DMS53 treated with DMSO at 0.1 percent for 48 hours (cell line): Measurements from ENCODE around the gene TRIM65.
A peak's percentile ranks its signal among the peaks of the same experiment; 100 is the strongest.

Experiments
- DNase-seq: peaks from one replicate; lab custom pipeline; 2025; ENCODE audit not compliant: unreplicated experiment; lab: John Stamatoyannopoulos, UW

TRIM65 gene

GRCh38 chr17:75917917-75918445 lies 21.2 kb upstream of the TRIM65 start:
- DNase-seq = no peak

GRCh38 chr17:75917141-75917916 lies 20.6 kb upstream of the TRIM65 start:
- no peak for DNase-seq

DNA sequence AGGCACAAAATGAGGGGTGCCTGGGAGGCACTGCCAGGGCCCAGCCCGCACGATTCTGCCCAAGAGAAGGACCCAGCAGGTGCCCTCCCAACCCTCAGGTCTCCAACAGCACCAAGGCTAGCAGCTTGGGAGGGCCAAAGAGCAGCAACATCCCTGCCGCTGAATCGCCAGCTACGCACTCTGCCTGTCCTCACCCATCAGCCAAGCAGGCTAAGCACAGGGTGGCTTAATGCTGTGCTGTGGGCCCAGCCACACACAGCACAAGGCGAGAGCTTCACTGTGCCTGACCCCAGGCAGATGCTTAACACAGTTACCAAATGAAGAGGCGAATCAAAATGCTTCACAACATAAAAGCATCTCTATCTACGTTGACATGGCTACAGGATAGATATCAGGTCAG lies 18.5 kb upstream of the TRIM65 start:
- DNase-seq = no peak

GRCh38 chr17:75914643-75915267 lies 18.0 kb upstream of the TRIM65 start:
- peak; percentile 50 for DNase-seq

- no peak for DNase-seq
These were observed 16.9 kb upstream of the TRIM65 start for GRCh38 chr17:75913537-75914210.

DNA sequence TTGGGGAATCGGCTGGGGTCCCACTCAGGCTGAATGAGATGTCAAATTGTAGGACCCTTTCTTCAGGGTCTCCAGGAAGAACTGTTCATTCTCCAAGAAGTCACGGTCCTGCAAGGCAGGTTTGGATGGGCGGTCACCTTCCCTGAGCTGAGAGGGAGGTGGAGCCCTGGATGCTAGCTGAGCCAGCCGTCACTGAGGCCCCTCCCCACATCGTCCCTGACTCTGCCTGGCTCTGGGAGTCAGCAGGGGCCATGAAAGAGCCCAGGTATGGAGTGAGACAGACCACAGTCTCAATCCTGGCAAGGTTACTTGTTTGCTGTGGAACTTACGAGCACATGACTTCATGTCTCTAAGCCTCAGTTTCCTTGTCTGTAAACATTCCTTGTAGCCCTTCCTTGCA lies 13.9 kb upstream of the TRIM65 start:
- DNase-seq = peak; percentile 68

GRCh38 chr17:75909812-75910274 lies 13.1 kb upstream of the TRIM65 start:
- peak; percentile 82 for DNase-seq

DNA sequence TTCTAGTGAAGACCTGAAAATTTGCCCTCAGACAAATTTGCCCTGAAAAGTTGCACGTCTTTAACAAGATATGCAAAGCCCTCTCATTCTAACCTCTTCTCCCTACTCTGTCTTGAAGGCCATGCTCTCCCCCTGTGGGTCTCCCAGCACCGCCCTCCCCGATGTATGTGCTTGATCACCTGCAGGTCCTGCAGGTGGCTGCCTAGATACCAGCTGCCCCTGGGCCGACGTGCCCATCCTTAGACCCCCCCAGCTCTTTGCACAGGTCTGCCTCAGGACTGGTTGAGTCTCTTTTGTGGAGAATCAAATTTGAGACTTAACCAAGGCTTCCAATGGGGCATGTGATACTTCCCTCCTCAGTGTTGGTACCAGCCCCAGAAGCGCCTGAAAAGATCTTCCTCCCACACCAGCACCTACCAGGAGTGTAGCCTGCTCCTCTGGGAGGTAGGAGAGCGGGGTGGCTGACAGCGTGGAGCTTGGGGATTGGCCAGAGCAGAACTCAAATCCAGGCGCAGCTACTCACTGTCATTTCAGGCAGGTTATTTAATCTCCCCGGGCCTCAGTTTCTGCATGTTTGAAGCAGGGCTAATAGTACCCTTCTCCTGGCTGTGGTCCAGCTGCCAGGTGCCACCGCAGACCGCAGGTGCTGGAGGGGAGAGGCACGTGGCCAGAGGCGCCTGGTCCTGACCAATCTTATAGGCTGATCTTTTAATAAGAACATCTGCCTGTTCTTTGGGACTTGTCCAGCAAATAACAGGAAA lies 12.5 kb upstream of the TRIM65 start:
- DNase-seq = peak; percentile 88

GRCh38 chr17:75908201-75908600 lies 11.4 kb upstream of the TRIM65 start:
- no peak for DNase-seq

GRCh38 chr17:75906143-75906884 lies 9.6 kb upstream of the TRIM65 start:
- DNase-seq = no peak

GRCh38 chr17:75904749-75905521 lies 8.2 kb upstream of the TRIM65 start, which contains the start of gene MRPL38:
Gene MRPL38 (minus strand): TSS chr17:75904884. CDS start chr17:75904875, 9 bp downstream.
- peak; percentile 95 for DNase-seq

DNA sequence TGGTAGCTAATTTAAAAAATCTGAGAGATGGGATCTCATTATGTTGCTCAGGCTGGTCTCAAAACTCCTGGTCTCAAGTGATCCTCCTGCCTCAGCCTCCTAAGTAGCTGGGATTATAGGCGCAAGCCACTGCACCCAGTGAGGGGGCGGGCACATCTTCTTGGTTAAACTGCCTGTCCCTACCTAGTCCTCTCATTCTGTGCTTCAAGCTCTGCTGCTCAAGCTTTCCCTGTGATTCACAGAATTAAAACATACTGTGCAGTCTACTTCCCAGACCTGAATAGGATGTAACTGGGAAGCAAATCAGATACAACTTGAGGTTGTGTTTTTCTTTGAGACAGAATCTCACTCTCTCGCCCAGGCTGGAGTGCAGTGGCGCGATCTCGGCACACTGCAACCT lies 5.7 kb upstream of the TRIM65 start:
- DNase-seq = no peak

DNA sequence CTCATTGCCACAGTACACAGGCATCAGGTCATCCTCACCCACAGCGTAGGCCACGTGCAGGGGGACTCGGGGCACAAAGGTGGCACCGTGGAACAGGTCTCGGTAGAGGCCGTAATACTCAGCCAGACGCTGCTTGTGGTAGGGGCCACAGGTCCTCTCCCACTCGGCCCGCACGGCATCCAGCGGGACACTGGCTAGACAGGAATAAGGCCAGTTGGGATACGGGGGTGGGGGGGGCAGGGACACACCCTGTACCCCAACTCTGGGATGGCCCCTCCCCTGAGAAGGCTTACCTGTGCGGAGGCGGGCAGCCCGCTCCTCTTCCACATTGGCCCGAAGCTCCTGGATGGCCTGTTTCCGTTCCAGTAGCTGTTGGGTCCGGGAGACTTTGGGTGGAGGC lies 5.0 kb upstream of the TRIM65 start:
- no peak for DNase-seq

GRCh38 chr17:75900691-75901533 lies 4.2 kb upstream of the TRIM65 start:
- no peak for DNase-seq

- no peak for DNase-seq
These were observed 3.2 kb upstream of the TRIM65 start for GRCh38 chr17:75899767-75900468.

- no peak for DNase-seq
These were observed 2.6 kb upstream of the TRIM65 start for GRCh38 chr17:75899353-75899752.

GRCh38 chr17:75898791-75899190 lies 2.0 kb upstream of the TRIM65 start:
- no peak for DNase-seq

DNA sequence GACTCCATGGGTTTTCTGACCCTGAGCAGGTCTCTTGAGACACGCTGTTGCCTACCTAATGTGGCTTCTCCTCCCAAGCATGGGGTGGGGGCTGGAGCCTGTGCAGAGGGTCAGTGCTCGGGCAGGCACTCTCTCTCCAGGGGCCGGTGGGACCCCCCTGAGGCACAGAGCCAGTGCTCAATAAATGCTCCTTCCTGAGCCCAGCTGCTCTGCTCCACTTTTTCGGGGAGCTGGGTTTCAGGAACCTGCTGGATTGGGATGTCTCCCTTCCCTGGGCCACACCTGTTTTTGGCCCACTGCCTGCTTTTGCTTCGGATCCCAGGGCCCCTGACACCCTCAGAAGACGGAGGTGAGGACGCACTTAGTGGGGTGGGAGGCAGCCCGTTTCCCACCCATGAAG lies 1.3 kb upstream of the TRIM65 start:
- no peak for DNase-seq
